GM12878 (cell line): Measurements from ENCODE around the gene ALS2. TPM values are rescaled to one million over a fixed set of nuclear protein-coding genes. Genes with fewer than 3 reads are reported as not detected.

Source experiments
- ATAC-seq: fragments of 200-7000 bp; cut with Tn5 transposase; 3 replicates; pipeline ENCODE4 v1.9.1; 2020; ENCODE audit warnings: mild to moderate bottlenecking, moderate library complexity
- BruUV-seq: library from RNA; stranded (reverse); fragments of 400-500 nt; replicated peaks from 2 replicates; lab custom pipeline; 2021; lab: Mats Ljungman, UMichigan
- CTCF ChIA-PET: fragments of 300-600 bp; sonication (Branson Sonifier 250); formaldehyde crosslinking; extraction: SDS; loops from one replicate; lab custom pipeline; 2021; ENCODE audit warnings: inconsistent platforms; lab: Yijun Ruan, JAX
- POLR2A ChIA-PET: fragments of 350-600 bp; formaldehyde crosslinking; extraction: SDS; loops from one replicate; lab custom pipeline; 2021; ENCODE audit warnings: inconsistent platforms; lab: Charles Lee
- RAD21 ChIA-PET: fragments of 300-600 bp; sonication (Branson Sonifier 250); formaldehyde crosslinking; loops from one replicate; lab custom pipeline; 2023; ENCODE audit warnings: antibody characterized with exemption; ENCODE audit not compliant: unreplicated experiment; lab: Charles Lee
- SMC1A ChIA-PET: fragments of 300-600 bp; sonication (Branson Sonifier 250); formaldehyde crosslinking; loops from one replicate; lab custom pipeline; 2023; ENCODE audit not compliant: unreplicated experiment, uncharacterized antibody; lab: Charles Lee
- DNase-seq: peaks from one replicate; pipeline ENCODE4 v3.0.0-alpha.2; 2011; ENCODE audit warnings: low read depth, low spot score
- FAIRE-seq: peaks from 3 replicates; lab custom pipeline; 2011; peaks lifted over from hg19 to GRCh38; lab: Jason Lieb, UNC
- H2AFZ ChIP-seq: 2 replicates; pipeline ENCODE4 v1.6.0; 2011; ENCODE audit warnings: low read depth, low read length, control low read depth; ENCODE audit not compliant: control insufficient read depth
- H3K27ac ChIP-seq: 2 replicates; pipeline ENCODE4 v1.5.1; 2011; ENCODE audit warnings: control low read depth; ENCODE audit not compliant: control insufficient read depth, insufficient read depth
- H3K27me3 ChIP-seq, 2 experiments: replicated peaks in 1 of 2; 2 replicates each; pipeline versions ENCODE4 v1.6.0 to v1.6.1; 2011; ENCODE audit warnings: low read length in 1 of 2; ENCODE audit not compliant: control insufficient read depth in 2 of 2, insufficient read depth in 2 of 2
- H3K36me3 ChIP-seq, 2 experiments: 2 replicates each; pipeline ENCODE4 v1.5.1; 2011; ENCODE audit warnings: low read length in 1 of 2; ENCODE audit not compliant: control insufficient read depth in 2 of 2, insufficient read depth in 2 of 2
- H3K4me1 ChIP-seq: 2 replicates; pipeline ENCODE4 v1.6.1; 2011; ENCODE audit warnings: mild to moderate bottlenecking, low read length, moderate library complexity, mixed read lengths; ENCODE audit not compliant: control insufficient read depth, insufficient read depth
- H3K4me2 ChIP-seq: 2 replicates; pipeline ENCODE4 v1.6.0; 2011; ENCODE audit warnings: control low read depth; ENCODE audit not compliant: control insufficient read depth, insufficient read depth
- H3K4me3 ChIP-seq: fragments of 200-600 bp; sonication (generic); 2 replicates; pipeline ENCODE4 v1.5.1; 2016
- H3K79me2 ChIP-seq: 2 replicates; pipeline ENCODE4 v1.6.0; 2011; ENCODE audit warnings: low read length; ENCODE audit not compliant: control insufficient read depth, insufficient read depth
- H3K9ac ChIP-seq: 2 replicates; pipeline ENCODE4 v1.8.0; 2011; ENCODE audit warnings: low read length, control low read depth, mixed read lengths; ENCODE audit not compliant: control insufficient read depth, insufficient read depth
- H3K9me3 ChIP-seq: replicated peaks from 3 replicates; pipeline ENCODE4 v1.5.1; 2011; ENCODE audit warnings: mild to moderate bottlenecking, low read length; ENCODE audit not compliant: control insufficient read depth, insufficient read depth
- H4K20me1 ChIP-seq: 2 replicates; pipeline ENCODE4 v1.6.0; 2011; ENCODE audit not compliant: control insufficient read depth, insufficient read depth
- BCLAF1 ChIP-seq: fragments of 450-650 bp; IDR thresholded peaks from 2 replicates; pipeline ENCODE4 v1.6.1; 2017; ENCODE audit warnings: antibody characterized with exemption, mild to moderate bottlenecking, moderate library complexity
- EED ChIP-seq: sonication (generic); IDR thresholded peaks from 2 replicates; pipeline ENCODE4 v1.6.1; 2016; ENCODE audit warnings: antibody characterized with exemption, low read depth
- EGR1 ChIP-seq, 2 experiments: IDR thresholded peaks; 1 replicate in 1 of 2; 2 replicates in 1 of 2; pipeline ENCODE4 v1.6.1; 2011 to 2012; ENCODE audit warnings: low read depth in 2 of 2, low read length in 2 of 2, borderline replicate concordance in 1 of 2, mild to moderate bottlenecking in 1 of 2, moderate library complexity in 1 of 2
- ETV6 ChIP-seq, 2 experiments: fragments of 450-650 bp in 1 of 2; IDR thresholded peaks in 1 of 2; conservative IDR thresholded peaks in 1 of 2; 2 replicates each; pipeline ENCODE4 v1.6.1; 2014; ENCODE audit warnings: antibody characterized with exemption in 1 of 2, borderline replicate concordance in 1 of 2, low read depth in 1 of 2, mild to moderate bottlenecking in 1 of 2, moderate library complexity in 1 of 2
- HDAC6 ChIP-seq: fragments of 200-600 bp; sonication (generic); IDR thresholded peaks from one replicate; pipeline ENCODE4 v1.8.0; 2017; ENCODE audit warnings: antibody characterized with exemption; ENCODE audit not compliant: unreplicated experiment
- MTA3 ChIP-seq: IDR thresholded peaks from 2 replicates; pipeline ENCODE4 v1.6.1; 2012; ENCODE audit warnings: low read length, inconsistent platforms, borderline replicate concordance
- NFYA ChIP-seq: IDR thresholded peaks from 2 replicates; pipeline ENCODE4 v1.6.1; 2011; ENCODE audit warnings: low read depth, mild to moderate bottlenecking, low read length, improper control_type of control experiment, borderline replicate concordance
- NR2C2 ChIP-seq: IDR thresholded peaks from 2 replicates; pipeline ENCODE4 v1.6.1; 2011; ENCODE audit warnings: borderline replicate concordance, low read depth; ENCODE audit not compliant: control insufficient read depth, insufficient read length
- SMAD1 ChIP-seq: fragments of 450-650 bp; IDR thresholded peaks from 2 replicates; pipeline ENCODE4 v1.6.1; 2018; ENCODE audit warnings: mild to moderate bottlenecking, low read depth; ENCODE audit not compliant: partially characterized antibody
- SMC3 ChIP-seq: IDR thresholded peaks from 2 replicates; pipeline ENCODE4 v1.6.1; 2011; ENCODE audit warnings: low read length, improper control_type of control experiment, borderline replicate concordance
- SREBF1 ChIP-seq: IDR thresholded peaks from 2 replicates; pipeline ENCODE4 v1.6.1; 2012; ENCODE audit warnings: mild to moderate bottlenecking, low read length
- SRF ChIP-seq, 2 experiments: IDR thresholded peaks; 2 replicates each; pipeline ENCODE4 v1.6.1; 2011; ENCODE audit warnings: low read depth in 2 of 2, low read length in 2 of 2, mild to moderate bottlenecking in 1 of 2, moderate library complexity in 1 of 2
- WRNIP1 ChIP-seq: IDR thresholded peaks from 2 replicates; pipeline ENCODE4 v1.6.1; 2011; ENCODE audit warnings: low read depth, low read length, improper control_type of control experiment, borderline replicate concordance
- ZBED1 ChIP-seq: IDR thresholded peaks from 2 replicates; pipeline ENCODE4 v1.6.1; 2016; ENCODE audit warnings: borderline replicate concordance
- ZNF384 ChIP-seq: IDR thresholded peaks from 2 replicates; pipeline ENCODE4 v1.6.1; 2012; ENCODE audit warnings: low read depth, mild to moderate bottlenecking, low read length, improper control_type of control experiment, borderline replicate concordance
- ZNF622 ChIP-seq: fragments of 450-650 bp; IDR thresholded peaks from 2 replicates; pipeline ENCODE4 v1.6.1; 2017; ENCODE audit warnings: mild to moderate bottlenecking, inconsistent platforms
- whole genome bisulfite sequencing: methylation state at CpG from one replicate; pipeline ENCODE4 v1.1.6; 2016; ENCODE audit warnings: low lambda C conversion rate; ENCODE audit not compliant: insufficient replicate concordance, insufficient coverage; ENCODE audit errors: missing lambda C conversion rate; 5-methylcytosine and 5-hydroxymethylcytosine counted together
- in situ Hi-C: fragments of 300-500 bp; cut with MboI; formaldehyde crosslinking; loops from 9 replicates; pipeline ENCODE4 v1.14.3; 2018; ENCODE audit warnings: mixed read lengths
- intact Hi-C: fragments of 100-400 bp; cut with micrococcal nuclease; formaldehyde crosslinking; loops from one replicate; pipeline ENCODE4 v1.14.2; 2022; ENCODE audit not compliant: unreplicated experiment
- polyA plus RNA-seq, 11 experiments: library from polyadenylated mRNA; depleted of rRNA in 4 of 11; unstranded in 6 of 11; stranded (reverse) in 5 of 11; fragments of >200 nt; fragmentation: Nextera tagmentation in 4 of 11; fragmentation: Illumina TruSeq in 1 of 11; extraction: Ambion mirVana in 4 of 11; extraction: Trizol in 1 of 11; gene quantifications; 1 replicate in 1 of 11; 2 replicates in 10 of 11; pipeline versions ENCODE4 v1.2.1 to v1.2.3, GENCODE V29; 2011 to 2016; ENCODE audit warnings: inconsistent platforms in 2 of 11, missing spikeins in 2 of 11, low read depth in 1 of 11
- total RNA-seq, 4 experiments: library from RNA; depleted of rRNA in 3 of 4; stranded (reverse); fragments of >200 nt in 3 of 4; fragmentation: Illumina TruSeq in 1 of 4; extraction: Trizol in 1 of 4; gene quantifications; 2 replicates each; pipeline versions ENCODE4 v1.2.1 to v1.2.3, GENCODE V29; 2013 to 2021
- TF ChIP-seq, protein P1 (sequence below): fragments of 450-650 bp; IDR thresholded peaks from 2 replicates; pipeline ENCODE4 v1.6.1; 2017; ENCODE audit warnings: low read depth, mild to moderate bottlenecking, moderate library complexity
- TF ChIP-seq, protein P2 (sequence below): fragments of 150-350 bp; IDR thresholded peaks from 2 replicates; pipeline ENCODE4 v1.6.1; 2014; ENCODE audit warnings: mild to moderate bottlenecking, low read depth, low read length

The ALS2 gene
- total and polyA plus RNA-seq, 10 of the 15 experiments (the other 5 are each of a cell fraction or from before 2014, with no cell fraction given) = 2.4 to 10.4 (median 7.7) TPM

GRCh38 chr2:201789395-201789794 is 8.7 kb upstream of the ALS2 start:
- SMC1A ChIA-PET = no interaction called here
- no peaks in the 10 kb centered on the region for H3K9me3 ChIP-seq
- H3K9ac ChIP-seq = no peak overlapping the region
- DNase-seq (no peak), FAIRE-seq (no peak), ATAC-seq (no peak)
- no peaks in the 10 kb centered on the region for H4K20me1 ChIP-seq
- RAD21 ChIA-PET = interaction anchor here (1.6 kb wide), 1 partner anchor 71 kb away, joined by 4 read pairs; no protein-coding TSS in a partner anchor
- no peak overlapping the region for H2AFZ ChIP-seq
- no peak overlapping the region for H3K4me2 ChIP-seq
- no peaks in the 10 kb centered on the region for H3K4me1 ChIP-seq
- H3K27ac ChIP-seq = no peak overlapping the region
- no TSS peak for BruUV-seq
- TF ChIP-seq, protein P1, sequence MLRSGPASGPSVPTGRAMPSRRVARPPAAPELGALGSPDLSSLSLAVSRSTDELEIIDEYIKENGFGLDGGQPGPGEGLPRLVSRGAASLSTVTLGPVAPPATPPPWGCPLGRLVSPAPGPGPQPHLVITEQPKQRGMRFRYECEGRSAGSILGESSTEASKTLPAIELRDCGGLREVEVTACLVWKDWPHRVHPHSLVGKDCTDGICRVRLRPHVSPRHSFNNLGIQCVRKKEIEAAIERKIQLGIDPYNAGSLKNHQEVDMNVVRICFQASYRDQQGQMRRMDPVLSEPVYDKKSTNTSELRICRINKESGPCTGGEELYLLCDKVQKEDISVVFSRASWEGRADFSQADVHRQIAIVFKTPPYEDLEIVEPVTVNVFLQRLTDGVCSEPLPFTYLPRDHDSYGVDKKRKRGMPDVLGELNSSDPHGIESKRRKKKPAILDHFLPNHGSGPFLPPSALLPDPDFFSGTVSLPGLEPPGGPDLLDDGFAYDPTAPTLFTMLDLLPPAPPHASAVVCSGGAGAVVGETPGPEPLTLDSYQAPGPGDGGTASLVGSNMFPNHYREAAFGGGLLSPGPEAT = no peak
- TF ChIP-seq NFYA = no peak
- TF ChIP-seq ZNF622 = no peak
- no peak for TF ChIP-seq SRF (IDR thresholded peaks at IDR 0.05; ENCODE audit: low read depth in 2 of 2, low read length in 2 of 2)
- no peak for TF ChIP-seq ETV6 (conservative IDR thresholded peaks at IDR 0.05 in 1 of 2, IDR thresholded peaks at IDR 0.05 in 1 of 2; ENCODE audit: borderline replicate concordance in 1 of 2, low read depth in 1 of 2)
- TF ChIP-seq SREBF1 = no peak
- no peak for TF ChIP-seq MTA3
- no peak for TF ChIP-seq WRNIP1
- no peak for TF ChIP-seq BCLAF1
- no peak for TF ChIP-seq ZNF384
- TF ChIP-seq SMAD1 = no peak
- TF ChIP-seq NR2C2 = no peak
- no peak for TF ChIP-seq EGR1 (IDR thresholded peaks at IDR 0.05; ENCODE audit: borderline replicate concordance in 1 of 2, low read depth in 2 of 2, low read length in 2 of 2)
- TF ChIP-seq, protein P2, sequence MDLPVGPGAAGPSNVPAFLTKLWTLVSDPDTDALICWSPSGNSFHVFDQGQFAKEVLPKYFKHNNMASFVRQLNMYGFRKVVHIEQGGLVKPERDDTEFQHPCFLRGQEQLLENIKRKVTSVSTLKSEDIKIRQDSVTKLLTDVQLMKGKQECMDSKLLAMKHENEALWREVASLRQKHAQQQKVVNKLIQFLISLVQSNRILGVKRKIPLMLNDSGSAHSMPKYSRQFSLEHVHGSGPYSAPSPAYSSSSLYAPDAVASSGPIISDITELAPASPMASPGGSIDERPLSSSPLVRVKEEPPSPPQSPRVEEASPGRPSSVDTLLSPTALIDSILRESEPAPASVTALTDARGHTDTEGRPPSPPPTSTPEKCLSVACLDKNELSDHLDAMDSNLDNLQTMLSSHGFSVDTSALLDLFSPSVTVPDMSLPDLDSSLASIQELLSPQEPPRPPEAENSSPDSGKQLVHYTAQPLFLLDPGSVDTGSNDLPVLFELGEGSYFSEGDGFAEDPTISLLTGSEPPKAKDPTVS = no peak
- no peak for TF ChIP-seq HDAC6
- TF ChIP-seq ZBED1 = no peak
- TF ChIP-seq SMC3 = no peak
- TF ChIP-seq EED = no peak
- TF ChIP-seq, all 136 proteins: peak for 0
- Histone ChIP-seq H3K36me3 (no peaks in the 10 kb centered on the region), H3K27me3 (no peaks in the 10 kb centered on the region), H3K79me2 (no peaks in the 10 kb centered on the region), H3K4me3 (no peak overlapping the region)
- ChIA-PET CTCF (no interaction called here), POLR2A (no interaction called here)
- in situ Hi-C loops = no loop called here
- 59% methylated on average over 2 of the region's 2 CpGs for WGBS
- intact Hi-C loops = loop anchor here (10.0 kb wide), 1 partner anchor 555 kb away; no protein-coding TSS in a partner anchor
